ENCODE data around the gene RHO. TPM values are rescaled to one million over a fixed set of nuclear protein-coding genes. Genes with fewer than 3 reads are reported as not detected.
"Not testable (repeated sequence)": the region's sequence is repeated elsewhere in the genome, so short reads cannot be mapped to it uniquely, and the experiment has no call there.

RHO gene
- not detected for total RNA-seq

DNA sequence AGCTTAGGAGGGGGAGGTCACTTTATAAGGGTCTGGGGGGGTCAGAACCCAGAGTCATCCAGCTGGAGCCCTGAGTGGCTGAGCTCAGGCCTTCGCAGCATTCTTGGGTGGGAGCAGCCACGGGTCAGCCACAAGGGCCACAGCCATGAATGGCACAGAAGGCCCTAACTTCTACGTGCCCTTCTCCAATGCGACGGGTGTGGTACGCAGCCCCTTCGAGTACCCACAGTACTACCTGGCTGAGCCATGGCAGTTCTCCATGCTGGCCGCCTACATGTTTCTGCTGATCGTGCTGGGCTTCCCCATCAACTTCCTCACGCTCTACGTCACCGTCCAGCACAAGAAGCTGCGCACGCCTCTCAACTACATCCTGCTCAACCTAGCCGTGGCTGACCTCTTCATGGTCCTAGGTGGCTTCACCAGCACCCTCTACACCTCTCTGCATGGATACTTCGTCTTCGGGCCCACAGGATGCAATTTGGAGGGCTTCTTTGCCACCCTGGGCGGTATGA, at the start of gene RHO:
RHO (plus strand) TSS at position 51 of the 512 bp plus-strand sequence; CDS start at position 146, 95 bp downstream.
- Mint-ChIP-seq H3K36me3 (no peaks in the 10 kb centered on the region), H3K4me1 (no peaks in the 10 kb centered on the region), H3K4me3 (no peak within 1 kb of the TSS), H3K27ac (no peak within 1 kb of the TSS), H3K27me3 (no peaks in the 10 kb centered on the region), H3K9me3 (ENCODE audit: low read depth) (no peaks in the 10 kb centered on the region)
- ATAC-seq (no peak), DNase-seq (no peak)
- CTCF ChIA-PET, result no interaction called here

DNA sequence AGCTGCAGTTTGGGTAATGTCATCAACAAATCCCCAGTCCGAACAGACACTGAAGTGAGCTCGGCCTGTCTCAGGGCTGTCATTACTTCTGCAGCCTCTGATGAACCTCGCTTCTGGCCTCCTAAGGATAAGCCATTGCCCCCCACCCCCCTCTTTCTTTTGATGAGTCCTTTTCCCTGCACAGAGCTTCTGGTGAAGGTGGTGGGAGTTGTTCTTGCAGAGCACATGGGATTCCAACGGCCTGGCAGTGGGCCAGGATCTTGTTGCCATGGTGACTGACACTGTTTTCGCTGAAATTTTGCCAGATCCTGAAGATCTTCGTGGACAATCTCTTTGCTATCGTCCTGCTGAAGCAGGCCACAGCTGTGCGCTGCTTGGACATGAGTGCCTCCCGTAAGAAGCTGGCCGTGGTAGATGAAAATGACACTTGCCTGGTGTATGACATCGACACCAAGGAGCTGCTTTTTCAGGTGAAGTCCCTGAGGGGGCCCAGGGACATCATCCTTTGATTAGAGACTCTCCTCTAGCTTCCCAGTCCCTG, 47.1 kb upstream of the RHO start:
- not testable (repeated sequence) for H3K27ac Mint-ChIP-seq; H3K36me3 Mint-ChIP-seq; DNase-seq; H3K9me3 Mint-ChIP-seq (ENCODE audit: low read depth); H3K4me3 Mint-ChIP-seq; ATAC-seq; H3K27me3 Mint-ChIP-seq; H3K4me1 Mint-ChIP-seq
- CTCF ChIA-PET, result interaction anchor here (1.4 to 2.2 kb wide), 2 partner anchors 9 to 98 kb away, joined by 6 read pairs; no protein-coding TSS in a partner anchor

DNA sequence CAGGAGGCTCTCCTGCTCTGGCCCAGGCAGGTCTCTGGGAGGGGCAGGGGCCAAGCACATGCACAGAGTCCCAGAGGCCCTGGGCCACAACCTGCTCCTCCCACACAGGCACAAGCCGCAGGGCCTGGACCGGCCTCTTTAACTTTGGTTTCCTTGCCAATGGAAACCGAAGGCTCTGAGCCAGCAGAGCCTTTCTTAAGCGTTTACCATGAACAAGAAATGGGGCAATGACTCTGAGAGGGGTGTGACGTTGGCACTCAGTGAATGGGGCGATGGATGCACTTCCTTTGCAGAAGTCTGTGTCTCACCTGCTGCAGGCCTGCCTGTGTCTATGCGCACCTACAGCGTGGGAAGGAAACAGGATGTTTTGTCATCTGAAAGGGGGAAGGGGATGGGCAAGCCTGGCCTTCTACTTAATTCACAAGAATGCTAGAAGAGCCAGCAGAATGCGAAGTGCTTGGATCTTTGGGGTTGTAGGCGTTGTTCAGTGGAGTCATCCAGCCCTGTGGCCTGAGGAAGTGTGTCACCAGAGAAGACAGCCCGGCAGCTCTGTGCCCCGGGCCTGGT, 46.6 kb upstream of the RHO start:
- no peak overlapping the region for H3K27ac Mint-ChIP-seq
- CTCF ChIA-PET, result no interaction called here
- ATAC-seq, result no peak
- no peaks in the 10 kb centered on the region for H3K27me3 Mint-ChIP-seq
- no peak for DNase-seq
- peaks cover 5% of the 10 kb centered on the region for H3K4me1 Mint-ChIP-seq
- no peaks in the 10 kb centered on the region for H3K9me3 Mint-ChIP-seq (ENCODE audit: low read depth)
- peaks cover 6% of the 10 kb centered on the region for H3K36me3 Mint-ChIP-seq
- no peak overlapping the region for H3K4me3 Mint-ChIP-seq

DNA sequence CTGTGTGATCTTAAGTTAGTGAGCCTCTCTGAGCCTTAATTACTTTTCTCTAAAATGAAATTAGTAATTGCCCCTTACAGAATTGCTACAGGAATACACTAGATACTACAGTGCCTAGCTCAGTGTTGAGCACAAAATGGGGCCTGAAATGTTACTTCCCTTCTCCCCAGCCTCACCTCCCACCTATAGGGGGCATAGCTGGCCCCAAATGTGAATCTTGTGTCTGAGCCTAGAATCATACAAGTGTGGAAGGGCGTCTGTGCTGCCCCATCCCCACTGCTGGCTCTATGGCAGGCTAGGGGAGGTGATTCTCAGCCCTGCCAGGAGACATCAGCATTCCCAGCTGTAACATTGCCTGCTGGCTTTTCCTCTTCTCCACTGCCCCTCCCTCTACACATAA, 45.7 kb upstream of the RHO start:
- Mint-ChIP-seq H3K36me3 (peaks cover 6% of the 10 kb centered on the region), H3K27me3 (no peaks in the 10 kb centered on the region), H3K4me3 (no peak overlapping the region), H3K27ac (no peak overlapping the region), H3K9me3 (ENCODE audit: low read depth) (no peaks in the 10 kb centered on the region), H3K4me1 (peaks cover 5% of the 10 kb centered on the region)
- ATAC-seq (no peak), DNase-seq (no peak)
- CTCF ChIA-PET, result no interaction called here

DNA sequence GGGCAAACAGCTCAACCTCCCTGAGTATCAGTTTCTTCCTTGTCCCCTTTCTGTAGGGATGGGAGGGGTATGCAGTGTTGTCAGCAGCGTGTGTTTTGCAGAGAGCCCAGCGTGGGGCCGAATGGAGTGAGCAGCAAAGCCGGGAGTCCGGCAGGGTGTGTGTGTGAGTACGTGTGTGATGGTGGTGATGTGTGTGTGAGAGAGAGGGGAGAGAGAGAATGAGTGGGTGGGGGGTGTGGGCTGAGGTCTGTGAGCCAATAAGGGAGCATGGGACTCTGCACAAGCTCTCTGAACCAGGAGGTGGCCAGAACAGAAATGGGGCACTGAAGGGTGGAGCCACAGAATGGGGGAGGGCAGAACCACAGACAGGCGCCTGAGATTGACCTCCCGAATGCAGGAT, 44.6 kb upstream of the RHO start:
- H3K27ac Mint-ChIP-seq, result no peak overlapping the region
- peaks cover 5% of the 10 kb centered on the region for H3K4me1 Mint-ChIP-seq
- DNase-seq, result no peak
- no peaks in the 10 kb centered on the region for H3K9me3 Mint-ChIP-seq (ENCODE audit: low read depth)
- no peaks in the 10 kb centered on the region for H3K27me3 Mint-ChIP-seq
- ATAC-seq, result no peak
- CTCF ChIA-PET, result no interaction called here
- peaks cover 1% of the 10 kb centered on the region for H3K36me3 Mint-ChIP-seq
- H3K4me3 Mint-ChIP-seq, result no peak overlapping the region

DNA sequence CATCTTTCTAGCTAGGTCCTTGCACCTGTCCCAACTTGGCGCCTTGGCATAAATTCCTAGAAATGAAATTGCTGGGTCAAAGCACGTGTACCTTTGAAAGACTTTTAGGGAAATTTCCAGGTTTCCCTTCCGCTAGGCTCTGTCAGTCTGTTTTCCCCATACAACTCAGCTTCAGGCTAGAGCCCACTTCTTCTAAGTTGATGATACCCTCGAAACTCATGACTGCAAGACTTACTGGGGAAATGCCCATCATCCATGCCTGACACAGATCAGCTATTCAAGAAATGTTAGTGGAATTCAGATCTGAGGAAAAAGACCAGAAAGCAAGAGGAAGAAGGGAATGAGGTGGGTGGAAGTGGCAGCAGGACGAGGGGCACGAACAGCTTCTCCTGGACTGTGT, 43.3 kb upstream of the RHO start:
- H3K4me1 Mint-ChIP-seq; DNase-seq; H3K4me3 Mint-ChIP-seq; H3K27ac Mint-ChIP-seq; ATAC-seq; H3K36me3 Mint-ChIP-seq; H3K27me3 Mint-ChIP-seq; H3K9me3 Mint-ChIP-seq (ENCODE audit: low read depth): not testable (repeated sequence)
- CTCF ChIA-PET, result interaction anchor here (1.1 to 1.2 kb wide), 2 partner anchors 143 to 515 kb away, joined by 3 to 4 read pairs; no protein-coding TSS in a partner anchor

DNA sequence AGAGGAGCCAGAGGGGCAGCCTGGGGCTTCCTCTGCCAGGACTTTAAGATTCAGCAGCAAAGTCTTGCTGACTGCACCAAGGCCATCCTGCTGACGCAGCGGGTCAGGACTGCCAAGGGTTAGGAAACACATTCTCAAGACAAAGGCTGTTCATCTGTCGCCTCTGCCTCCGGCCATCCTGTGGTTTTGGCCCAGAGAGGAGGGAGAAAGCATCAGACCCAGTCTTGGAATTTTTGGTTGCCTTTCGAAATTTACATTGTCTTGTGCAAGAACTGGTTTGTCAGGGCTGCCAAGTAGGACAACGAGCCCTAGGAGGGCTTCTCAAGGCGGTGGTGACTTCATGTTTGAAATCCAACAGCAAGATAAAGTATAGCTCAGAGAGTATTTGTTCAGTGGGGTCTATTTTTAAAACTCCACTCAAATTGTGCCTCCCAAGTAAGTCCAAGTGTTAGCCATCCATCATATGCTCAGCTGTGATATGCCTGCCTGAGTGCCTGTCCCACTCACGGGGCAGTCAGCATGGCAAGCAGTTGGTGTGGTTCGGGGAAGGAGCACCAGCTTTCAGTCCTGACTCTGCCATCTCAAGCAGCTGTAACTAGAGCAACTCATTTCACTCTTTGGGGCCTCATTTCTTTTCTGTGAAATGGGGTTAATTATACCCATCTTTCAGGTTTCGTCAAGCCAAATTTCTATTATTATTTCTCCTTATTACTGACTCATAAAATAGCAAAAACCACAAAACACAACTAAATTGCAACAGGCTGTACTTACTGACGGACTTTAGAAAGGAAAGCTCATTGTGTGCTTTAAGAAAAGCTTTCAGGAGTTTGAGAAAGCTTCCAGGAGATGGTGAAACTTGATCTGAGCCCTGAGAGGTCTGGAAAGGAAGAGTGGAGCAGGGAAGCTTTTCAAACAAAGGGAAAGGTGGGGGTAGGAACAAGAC, 42.4 kb upstream of the RHO start:
- H3K27ac Mint-ChIP-seq, result no peak overlapping the region
- CTCF ChIA-PET, result interaction anchor here (1.1 to 1.2 kb wide), 2 partner anchors 142 to 516 kb away, joined by 3 to 4 read pairs; no protein-coding TSS in a partner anchor
- H3K36me3 Mint-ChIP-seq, result peaks cover 1% of the 10 kb centered on the region
- no peak for ATAC-seq
- H3K27me3 Mint-ChIP-seq, result no peaks in the 10 kb centered on the region
- H3K4me3 Mint-ChIP-seq, result no peak overlapping the region
- H3K9me3 Mint-ChIP-seq (ENCODE audit: low read depth), result no peaks in the 10 kb centered on the region
- H3K4me1 Mint-ChIP-seq, result peaks cover 5% of the 10 kb centered on the region
- DNase-seq, result no peak

DNA sequence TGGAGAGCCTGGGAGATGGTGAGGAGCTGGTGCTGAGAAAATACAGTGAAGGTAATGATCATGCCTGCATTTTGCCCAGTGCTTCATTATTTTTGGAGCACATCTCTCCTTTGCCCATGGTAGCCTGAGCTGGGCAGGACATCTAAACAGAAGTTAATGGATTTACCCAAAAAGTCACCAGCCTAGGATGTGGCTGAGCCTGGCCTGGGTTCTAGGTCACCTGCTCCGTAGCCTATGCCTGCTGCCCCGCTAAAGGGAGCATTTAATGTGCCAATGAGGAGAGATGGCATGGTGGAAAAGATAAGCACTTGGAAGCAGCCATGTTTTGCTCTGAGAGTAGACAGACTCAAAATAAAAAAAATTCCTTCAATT, 41.8 kb upstream of the RHO start:
- DNase-seq (no peak), ATAC-seq (no peak)
- H3K36me3 Mint-ChIP-seq, result peaks cover 1% of the 10 kb centered on the region
- no peaks in the 10 kb centered on the region for H3K9me3 Mint-ChIP-seq (ENCODE audit: low read depth)
- no peak overlapping the region for H3K27ac Mint-ChIP-seq
- no peak overlapping the region for H3K4me3 Mint-ChIP-seq
- H3K27me3 Mint-ChIP-seq, result no peaks in the 10 kb centered on the region
- CTCF ChIA-PET, result no interaction called here
- peaks cover 5% of the 10 kb centered on the region for H3K4me1 Mint-ChIP-seq

DNA sequence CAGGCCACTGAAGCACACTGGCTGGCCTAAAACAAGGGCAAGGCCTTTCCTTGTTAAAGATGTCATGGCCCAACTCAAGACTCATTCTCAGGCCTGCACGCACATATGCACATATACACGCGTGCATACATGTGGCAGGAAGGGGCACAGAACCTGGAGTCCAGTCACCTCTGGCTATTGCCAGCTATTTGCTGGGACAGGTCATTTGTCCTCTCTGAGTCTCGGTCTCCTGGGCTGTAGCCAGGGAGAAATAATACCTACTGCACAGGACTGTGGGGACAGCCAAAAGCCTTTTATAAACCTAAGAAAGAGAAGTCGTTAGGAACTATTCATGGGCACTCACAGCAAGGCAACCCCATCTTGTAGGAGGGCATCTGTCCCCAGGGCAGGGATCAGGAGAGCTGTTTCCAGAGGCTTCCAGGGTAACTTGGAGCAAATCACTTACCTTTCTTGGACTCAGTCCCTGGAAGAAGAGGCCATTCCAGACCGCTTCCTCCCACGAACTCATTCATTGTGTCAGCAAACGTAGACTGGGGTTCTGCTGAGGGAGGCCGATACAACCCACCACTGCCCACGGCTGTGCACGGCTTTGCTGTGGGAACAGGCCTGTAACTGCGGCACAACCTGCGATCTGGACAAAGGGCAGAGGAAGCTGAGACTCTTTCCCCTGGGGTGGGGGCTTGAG, 41.1 kb upstream of the RHO start:
- Mint-ChIP-seq H3K9me3 (ENCODE audit: low read depth) (no peaks in the 10 kb centered on the region), H3K27me3 (no peaks in the 10 kb centered on the region), H3K27ac (no peak overlapping the region), H3K36me3 (no peaks in the 10 kb centered on the region), H3K4me1 (no peaks in the 10 kb centered on the region), H3K4me3 (no peak overlapping the region)
- ATAC-seq, result no peak
- no peak for DNase-seq
- CTCF ChIA-PET, result no interaction called here

DNA sequence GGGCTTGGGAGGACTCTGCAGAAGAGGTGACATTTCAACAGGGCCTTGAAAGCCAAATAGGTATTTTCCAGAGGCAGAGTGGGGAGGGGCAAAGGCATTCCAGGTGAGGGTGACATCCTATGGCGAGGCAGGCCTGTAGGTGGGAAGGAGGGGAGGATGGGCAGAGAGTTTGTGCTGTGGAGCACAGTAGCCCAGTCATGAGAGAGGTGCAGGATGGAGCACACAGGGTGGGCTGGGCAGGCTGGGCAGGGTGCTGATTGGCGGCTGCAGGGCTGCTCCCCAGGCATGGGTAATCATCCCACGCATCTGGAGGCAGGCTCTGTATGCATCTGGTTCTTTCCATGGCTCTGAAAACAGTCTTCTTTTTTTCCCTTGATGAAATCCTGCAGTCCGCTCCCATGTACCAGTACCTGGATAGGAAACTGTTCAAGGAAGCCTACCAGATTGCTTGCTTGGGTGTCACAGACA, 40.5 kb upstream of the RHO start:
- H3K9me3 Mint-ChIP-seq (ENCODE audit: low read depth); H3K4me3 Mint-ChIP-seq; H3K36me3 Mint-ChIP-seq; H3K27me3 Mint-ChIP-seq; CTCF ChIA-PET; H3K27ac Mint-ChIP-seq; ATAC-seq; DNase-seq; H3K4me1 Mint-ChIP-seq: not testable (repeated sequence)

DNA sequence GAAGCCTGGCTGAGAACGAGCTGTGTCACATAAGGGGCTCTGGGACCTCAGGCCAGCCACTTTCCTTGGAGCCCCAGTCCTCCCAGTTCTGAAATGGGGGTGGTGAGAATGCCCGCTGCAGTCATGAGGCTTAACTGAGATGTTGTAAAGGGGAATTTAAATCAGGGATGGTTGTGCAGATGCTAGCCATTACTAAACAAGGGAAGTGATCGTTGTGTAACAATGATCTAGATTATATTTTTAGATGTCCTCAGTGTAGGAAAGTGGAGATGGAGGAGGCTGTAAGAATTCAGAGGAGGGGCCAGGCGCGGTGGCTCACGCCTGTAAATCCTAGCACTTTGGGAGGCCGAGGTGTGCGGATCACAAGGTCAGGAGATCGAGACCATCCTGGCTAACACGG, 39.2 kb upstream of the RHO start:
- not testable (repeated sequence) for ATAC-seq; H3K4me3 Mint-ChIP-seq; H3K27me3 Mint-ChIP-seq; H3K27ac Mint-ChIP-seq; H3K4me1 Mint-ChIP-seq; H3K36me3 Mint-ChIP-seq; H3K9me3 Mint-ChIP-seq (ENCODE audit: low read depth); DNase-seq
- CTCF ChIA-PET, result interaction anchor here (1.3 to 2.1 kb wide), 6 partner anchors 9 to 336 kb away, joined by 3 to 11 read pairs (median 6); no protein-coding TSS in a partner anchor

DNA sequence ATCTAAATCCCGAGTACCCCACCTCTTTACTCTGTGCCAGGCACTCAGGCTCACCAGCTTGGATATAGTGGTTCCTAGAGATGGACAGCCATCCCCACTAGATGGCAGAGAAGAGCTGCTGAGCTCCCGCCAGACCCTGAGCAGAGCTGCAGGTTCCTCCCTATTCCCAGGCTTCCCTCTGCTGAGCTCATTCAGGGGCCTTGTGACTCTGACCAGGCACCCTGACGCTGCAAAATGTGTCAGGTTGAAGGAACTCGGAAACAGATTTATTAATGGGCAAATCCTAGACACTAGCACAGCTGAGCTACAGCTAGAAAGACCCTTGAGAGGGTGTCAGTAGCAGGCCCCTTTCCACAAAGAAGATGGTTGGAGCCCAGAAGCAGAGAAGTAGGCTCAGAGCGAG, 38.2 kb upstream of the RHO start:
- Mint-ChIP-seq H3K4me3 (no peak overlapping the region), H3K27ac (no peak overlapping the region), H3K9me3 (ENCODE audit: low read depth) (no peaks in the 10 kb centered on the region), H3K4me1 (no peaks in the 10 kb centered on the region), H3K36me3 (no peaks in the 10 kb centered on the region), H3K27me3 (no peaks in the 10 kb centered on the region)
- CTCF ChIA-PET, result interaction anchor here (0.6 to 3.3 kb wide), 30 partner anchors 10 to 513 kb away, joined by 3 to 28 read pairs (median 4); partner anchors contain the start of gene PLXND1
- DNase-seq (peak; percentile 71), ATAC-seq (peak; percentile 95)

DNA sequence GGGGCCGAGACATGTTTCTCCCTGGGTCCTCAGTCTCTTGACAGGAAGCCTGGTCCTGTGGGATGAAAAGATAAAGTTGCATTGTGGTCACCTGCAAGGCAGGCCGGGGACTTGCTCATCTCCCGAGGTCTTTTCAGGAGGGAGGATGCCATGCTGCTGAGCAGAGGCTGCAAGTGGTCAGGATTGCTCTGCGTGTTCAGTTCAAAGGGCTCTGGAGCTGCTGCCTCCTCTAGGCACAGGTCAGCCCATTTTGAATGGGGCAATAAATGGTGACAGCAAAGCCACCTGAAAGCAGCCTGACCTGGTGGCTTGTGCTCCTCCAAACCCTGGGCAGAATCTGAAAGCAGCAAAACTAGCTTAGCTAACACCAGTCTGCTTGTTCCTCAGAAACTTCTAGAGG, 37.4 kb upstream of the RHO start:
- H3K27ac Mint-ChIP-seq; H3K9me3 Mint-ChIP-seq (ENCODE audit: low read depth): not testable (repeated sequence)

More for the DNA sequence above, 37.4 kb upstream of the RHO start:
- H3K4me1 Mint-ChIP-seq, DNase-seq, H3K36me3 Mint-ChIP-seq, H3K27me3 Mint-ChIP-seq, ATAC-seq, H3K4me3 Mint-ChIP-seq: not testable (repeated sequence)
- CTCF ChIA-PET, result interaction anchor here (1.3 to 3.3 kb wide), 9 partner anchors 16 to 136 kb away, joined by 3 to 28 read pairs (median 6); no protein-coding TSS in a partner anchor
